HepG2 (cell line): Measurements from ENCODE around the gene CDS1.

ENCODE experiments used
- EP300 ChIP-seq, 3 experiments: sonication (generic) in 1 of 3; formaldehyde crosslinking in 1 of 3; IDR thresholded peaks; 2 replicates each; pipeline versions ENCODE4 v1.5.1 to v1.6.1; 2011 to 2020; ENCODE audit warnings: low read depth in 2 of 3, low read length in 2 of 3, borderline replicate concordance in 1 of 3, improper control_type of control experiment in 1 of 3, mild to moderate bottlenecking in 1 of 3, missing genetic modification reagents in 1 of 3, moderate library complexity in 1 of 3
- HOXA5 ChIP-seq: sonication (generic); formaldehyde crosslinking; IDR thresholded peaks from 2 replicates; pipeline ENCODE4 v1.4.0; 2020; ENCODE audit warnings: missing genetic modification reagents
- RCOR2 ChIP-seq: IDR thresholded peaks from 2 replicates; pipeline ENCODE4 v1.6.1; 2016; ENCODE audit warnings: missing biosample characterization, missing genetic modification reagents

DNA sequence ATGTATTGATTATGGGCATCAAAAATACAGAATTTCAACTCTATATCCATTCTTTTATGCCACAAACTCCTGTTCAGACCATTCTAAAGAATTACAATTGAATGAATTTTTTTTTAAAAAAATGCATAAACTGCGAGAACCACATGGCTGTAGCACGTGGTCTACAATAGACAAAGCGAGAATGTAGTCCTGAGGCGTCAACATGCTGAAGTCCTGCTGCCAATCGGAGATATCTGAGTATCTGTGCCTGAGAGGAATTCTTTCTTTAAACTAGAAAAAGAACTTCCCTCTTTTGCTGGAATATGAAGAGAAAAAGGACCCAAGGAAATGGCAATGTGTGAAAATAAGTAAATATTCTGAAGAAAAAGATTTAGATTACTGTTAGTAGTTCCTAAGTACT, 105.7 kb downstream of the CDS1 start:
- TF ChIP-seq RCOR2 (CRISPR knock-in tag) (no peak), EP300 (IDR thresholded peaks at IDR 0.05; ENCODE audit: low read depth in 2 of 2, low read length in 2 of 2) (no peak), EP300 (CRISPR knock-in tag; IDR thresholded peaks at IDR 0.05; ENCODE audit: borderline replicate concordance) (no peak), HOXA5 (no peak)
